GM08714 (cell line): Measurements from ENCODE around the gene SYCP2.

Experiments
- H3K4me3 ChIP-seq: fragments of 200-500 bp; sonication (Bioruptor generic); 2 replicates; pipeline ENCODE4 v1.5.1; 2014; ENCODE audit warnings: mild to moderate bottlenecking, low read length, inconsistent platforms
- ZNF274 ChIP-seq: IDR thresholded peaks from 2 replicates; pipeline ENCODE4 v1.6.1; 2012; ENCODE audit warnings: mild to moderate bottlenecking, low read depth, low read length

SYCP2 gene

GRCh38 chr20:59939052-59939878, 5.8 kb upstream of the SYCP2 start:
- TF ChIP-seq ZNF274: no peak
- H3K4me3 ChIP-seq: peak overlapping the region; percentile 73

DNA sequence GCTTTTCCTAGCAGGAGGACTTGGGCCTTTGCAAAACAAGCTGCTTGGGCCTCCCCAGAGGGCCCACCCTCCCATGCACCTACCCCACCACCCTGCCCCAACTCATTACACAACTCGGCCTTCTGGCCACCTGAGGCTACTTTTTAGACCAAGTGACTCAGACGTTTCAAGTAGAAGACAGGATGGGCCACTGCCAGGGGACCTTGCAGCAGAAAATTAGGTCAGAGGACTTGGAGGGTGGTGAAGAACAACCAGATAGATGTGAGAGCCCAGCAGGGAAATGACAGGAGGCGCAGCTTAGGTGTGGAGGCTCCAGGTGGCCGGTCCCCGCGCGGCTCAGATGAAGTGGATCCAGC, 5.2 kb upstream of the SYCP2 start:
- H3K4me3 ChIP-seq: peak overlapping the region; percentile 73; the same call in 1 of the 2 replicates

GRCh38 chr20:59938221-59938620, 4.8 kb upstream of the SYCP2 start:
- peak overlapping the region; percentile 20; the same call in 1 of the 2 replicates for H3K4me3 ChIP-seq

More for the DNA sequence above, 5.2 kb upstream of the SYCP2 start:
- no peak for TF ChIP-seq ZNF274

GRCh38 chr20:59937150-59937549, 3.7 kb upstream of the SYCP2 start:
- no peak for TF ChIP-seq ZNF274
- H3K4me3 ChIP-seq: no peak overlapping the region

More at GRCh38 chr20:59938221-59938620, 4.8 kb upstream of the SYCP2 start:
- TF ChIP-seq ZNF274: no peak

DNA sequence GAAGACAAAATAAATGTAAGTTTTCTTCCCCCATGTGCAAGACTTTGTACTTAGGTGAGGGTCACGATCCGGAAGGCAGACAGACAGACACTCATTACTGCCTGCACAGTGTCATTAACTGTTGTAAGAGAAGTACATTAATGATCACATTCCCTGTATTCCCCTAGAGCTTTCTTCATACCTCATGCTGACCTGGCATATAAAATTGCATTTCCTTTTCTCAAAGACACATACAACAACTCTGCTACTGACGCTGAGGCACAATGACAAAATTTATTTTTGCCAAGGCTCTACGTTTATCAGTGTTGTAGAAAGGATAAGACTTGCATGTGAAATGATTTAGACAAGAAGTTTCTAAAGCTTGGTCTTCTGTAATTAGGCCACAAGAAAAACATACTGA, 3.0 kb upstream of the SYCP2 start:
- H3K4me3 ChIP-seq: no peak overlapping the region
- no peak for TF ChIP-seq ZNF274

DNA sequence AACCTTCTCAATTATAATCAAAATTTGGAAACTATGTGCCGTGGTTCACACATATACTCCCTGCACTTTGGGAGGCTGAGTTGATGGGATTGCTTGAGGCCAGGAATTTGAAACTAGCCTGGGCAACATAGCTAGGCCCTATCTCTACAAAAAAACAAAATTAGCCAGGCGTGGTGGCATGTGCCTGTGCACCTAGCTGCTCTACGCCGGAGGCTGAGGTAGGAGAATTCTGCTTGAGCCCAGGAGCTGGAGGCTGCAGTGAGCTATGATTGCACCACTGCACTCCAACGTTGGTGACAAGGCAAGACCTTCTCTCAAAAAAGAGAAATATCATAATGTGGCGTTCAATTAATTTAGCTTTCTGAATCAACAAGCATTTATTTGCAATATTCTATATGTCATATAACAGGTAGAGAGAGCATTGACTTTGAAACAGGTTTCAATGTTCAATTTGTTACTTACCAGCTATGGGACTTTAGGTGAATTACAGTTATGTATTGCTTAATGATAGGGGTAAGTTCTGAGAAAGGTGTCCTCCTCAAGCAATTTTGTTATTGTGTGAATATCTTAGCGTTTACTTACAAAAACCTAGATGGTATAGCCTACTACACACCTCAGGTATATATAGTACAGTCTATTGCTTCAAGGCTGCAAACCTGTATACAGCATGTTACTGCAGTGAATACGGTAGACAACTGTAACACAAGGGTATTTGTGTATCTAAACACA, 2.2 kb upstream of the SYCP2 start:
- TF ChIP-seq ZNF274: no peak

DNA sequence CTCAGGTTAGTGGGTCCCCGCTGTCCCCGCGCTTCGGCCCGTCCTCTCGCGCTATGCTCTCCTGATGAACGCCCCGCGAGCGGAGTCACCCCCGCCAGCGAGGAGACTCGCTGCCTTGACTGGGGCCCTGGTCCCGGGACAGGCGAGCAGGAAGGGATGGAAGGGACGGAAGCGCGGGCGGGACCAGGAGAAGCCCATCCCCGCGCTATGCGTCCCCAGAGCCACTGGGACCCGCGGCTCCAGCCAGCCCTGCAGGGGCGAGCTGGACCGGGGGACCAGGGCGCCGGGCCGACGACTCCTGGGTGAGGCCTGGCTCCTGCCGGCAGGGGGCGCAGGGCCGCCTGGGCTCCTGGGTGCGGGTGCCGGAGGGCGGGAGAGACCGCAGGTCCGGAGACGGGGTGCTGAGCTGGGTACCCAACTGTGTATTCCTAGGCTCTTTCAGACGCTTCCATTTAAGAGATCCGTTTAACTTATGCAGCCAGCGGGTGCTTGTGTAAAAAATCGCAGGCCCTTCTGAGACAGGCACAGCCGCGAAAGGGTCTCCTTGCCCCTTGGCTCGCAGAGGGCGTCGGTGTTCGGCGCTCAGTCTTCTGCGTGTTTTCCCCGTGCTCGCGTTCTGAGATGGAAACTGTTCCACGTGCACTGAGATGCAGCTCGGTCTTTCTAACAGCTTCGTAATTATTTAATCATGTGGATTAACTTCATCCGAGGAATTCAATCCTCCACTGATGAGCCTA, 580 bp upstream of the SYCP2 start:
- TF ChIP-seq ZNF274: no peak
- H3K4me3 ChIP-seq: peak overlapping the region; percentile 71

More for the DNA sequence above, 2.2 kb upstream of the SYCP2 start:
- H3K4me3 ChIP-seq: no peak overlapping the region

GRCh38 chr20:59932616-59933295, 681 bp downstream of the SYCP2 start:
- no peak for TF ChIP-seq ZNF274
- H3K4me3 ChIP-seq: peak overlapping the region; percentile 61; the same call in 1 of the 2 replicates

DNA sequence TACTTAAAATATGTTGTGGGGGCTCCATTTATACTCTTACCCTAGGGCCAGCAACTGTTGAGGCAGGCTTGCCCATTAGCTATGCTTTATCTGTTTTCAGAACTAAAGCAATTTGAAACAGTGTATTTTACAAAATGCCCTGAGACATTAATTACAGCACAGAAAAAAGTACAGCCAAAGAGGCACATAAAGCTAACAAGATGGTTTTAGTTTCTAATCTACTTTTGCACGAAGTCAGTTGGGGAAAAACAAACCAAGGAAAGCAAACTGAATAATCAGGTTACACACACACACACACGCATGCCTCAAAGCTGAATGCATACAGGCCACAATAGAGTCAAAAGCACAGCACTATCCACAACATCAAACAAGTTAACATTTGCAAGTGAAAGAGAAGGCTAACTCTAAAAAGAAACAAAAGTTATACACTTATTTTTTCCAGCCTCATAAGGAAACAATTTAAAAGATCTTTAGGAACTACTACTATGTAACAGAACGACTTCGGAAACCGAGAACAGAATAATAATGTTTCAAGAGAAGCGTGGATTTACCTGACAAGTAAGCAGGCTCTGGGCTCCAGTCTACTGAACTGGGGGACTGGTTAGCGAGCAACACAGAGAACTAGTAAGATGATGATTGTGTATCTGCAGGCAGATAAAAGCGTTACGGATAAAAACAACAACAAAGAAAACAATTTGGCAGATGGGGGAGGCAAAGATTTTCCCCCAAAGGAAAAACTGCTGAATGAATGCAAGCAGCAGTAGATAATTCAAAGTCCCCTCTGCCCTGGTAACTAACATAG, 1.7 kb downstream of the SYCP2 start:
- no peak for TF ChIP-seq ZNF274
- peak overlapping the region; percentile 61; the same call in 1 of the 2 replicates for H3K4me3 ChIP-seq

DNA sequence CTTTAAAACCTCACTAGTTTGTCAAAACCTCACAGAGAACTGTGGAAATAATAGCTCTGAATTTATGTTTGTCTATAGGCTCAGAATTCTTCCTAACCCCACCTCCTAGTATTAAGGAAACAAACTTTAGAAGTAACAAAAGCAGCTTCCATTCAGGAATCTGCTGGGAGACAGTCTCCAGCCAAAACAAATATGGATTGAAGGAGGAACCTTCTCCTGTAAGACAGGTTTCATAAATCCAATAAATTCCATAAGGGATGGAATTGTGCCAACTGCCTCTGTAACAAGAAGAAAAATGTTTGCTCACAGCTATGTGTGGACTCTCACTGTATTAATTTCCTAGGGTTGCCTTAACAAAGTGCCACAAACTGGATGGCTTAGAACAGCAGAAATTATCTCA, 7.5 kb downstream of the SYCP2 start:
- no peak overlapping the region for H3K4me3 ChIP-seq
- TF ChIP-seq ZNF274: no peak

DNA sequence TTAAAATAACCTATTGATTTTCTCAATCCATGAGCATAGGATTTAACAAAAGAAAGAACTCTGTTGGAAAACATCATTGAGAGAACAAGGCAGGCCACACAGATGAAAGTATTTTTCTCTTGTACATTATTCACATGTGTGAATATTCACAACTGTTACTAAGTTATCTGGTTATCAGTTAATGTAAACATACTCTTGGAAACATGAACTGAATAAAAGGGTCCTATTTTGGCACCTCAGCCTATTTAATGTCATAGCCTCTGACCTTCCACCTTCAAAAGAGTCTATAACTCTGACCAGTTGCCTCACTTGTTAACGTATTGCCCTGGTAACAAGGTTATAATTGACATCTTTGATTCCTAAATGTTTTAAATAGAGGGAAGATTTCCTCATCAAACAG, 8.1 kb downstream of the SYCP2 start:
- no peak for TF ChIP-seq ZNF274
- no peak overlapping the region for H3K4me3 ChIP-seq

GRCh38 chr20:59923514-59923913, 9.9 kb downstream of the SYCP2 start:
- TF ChIP-seq ZNF274: no peak
- no peak overlapping the region for H3K4me3 ChIP-seq

- TF ChIP-seq ZNF274: no peak
- H3K4me3 ChIP-seq: no peak overlapping the region
Measured at GRCh38 chr20:59920944-59921343, 12.5 kb downstream of the SYCP2 start.
